GM23338 (cell line): ENCODE results near the gene KLHL6.

Experiments
- CTCF ChIP-seq, 2 experiments: fragments of 200-600 bp in 1 of 2; sonication (generic) in 1 of 2; conservative IDR thresholded peaks; 2 replicates each; pipeline versions ENCODE4 v1.5.1 to v1.6.1; 2016 to 2017; ENCODE audit warnings: antibody characterized with exemption in 2 of 2, low read depth in 2 of 2, mild to moderate bottlenecking in 2 of 2, moderate library complexity in 1 of 2
- EZH2 ChIP-seq: fragments of 200-600 bp; sonication (generic); IDR thresholded peaks from one replicate; pipeline ENCODE4 v1.8.0; 2017; ENCODE audit warnings: antibody characterized with exemption, mild to moderate bottlenecking, low read depth; ENCODE audit not compliant: unreplicated experiment
- JUNB ChIP-seq: IDR thresholded peaks from one replicate; pipeline ENCODE4 v1.6.1; 2016; ENCODE audit warnings: antibody characterized with exemption; ENCODE audit not compliant: unreplicated experiment
- POLR2AphosphoS5 ChIP-seq: IDR thresholded peaks from 2 replicates; pipeline ENCODE4 v1.6.1; 2016; ENCODE audit warnings: antibody characterized with exemption, low read depth
- REST ChIP-seq: IDR thresholded peaks from one replicate; pipeline ENCODE4 v1.6.1; 2018; ENCODE audit warnings: antibody characterized with exemption; ENCODE audit not compliant: unreplicated experiment
- TF ChIP-seq, protein P1 (sequence below): IDR thresholded peaks from 2 replicates; pipeline ENCODE4 v1.6.1; 2016; ENCODE audit warnings: antibody characterized with exemption

- TF ChIP-seq REST (no peak), POLR2AphosphoS5 (no peak), CTCF (conservative IDR thresholded peaks at IDR 0.05; ENCODE audit: low read depth in 2 of 2) (no peak), JUNB (no peak), EZH2 (no peak)
- TF ChIP-seq, protein P1, sequence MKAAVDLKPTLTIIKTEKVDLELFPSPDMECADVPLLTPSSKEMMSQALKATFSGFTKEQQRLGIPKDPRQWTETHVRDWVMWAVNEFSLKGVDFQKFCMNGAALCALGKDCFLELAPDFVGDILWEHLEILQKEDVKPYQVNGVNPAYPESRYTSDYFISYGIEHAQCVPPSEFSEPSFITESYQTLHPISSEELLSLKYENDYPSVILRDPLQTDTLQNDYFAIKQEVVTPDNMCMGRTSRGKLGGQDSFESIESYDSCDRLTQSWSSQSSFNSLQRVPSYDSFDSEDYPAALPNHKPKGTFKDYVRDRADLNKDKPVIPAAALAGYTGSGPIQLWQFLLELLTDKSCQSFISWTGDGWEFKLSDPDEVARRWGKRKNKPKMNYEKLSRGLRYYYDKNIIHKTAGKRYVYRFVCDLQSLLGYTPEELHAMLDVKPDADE, result no peak
These were observed 67.6 kb downstream of the KLHL6 start for GRCh38 chr3:183487896-183488295.
